ENCODE results near the gene AMN1. TPM values are rescaled to one million over a fixed set of nuclear protein-coding genes. Genes with fewer than 3 reads are reported as not detected.
"Not testable (repeated sequence)": the region's sequence is repeated elsewhere in the genome, so short reads cannot be mapped to it uniquely, and the experiment has no call there.

AMN1 gene
- total RNA-seq, 1 experiment from 2014 or later = 3.9 TPM

- Histone ChIP-seq H3K36me3 (ENCODE audit: low read depth, low read length) (no peaks in the 10 kb centered on the region), H3K27me3 (ENCODE audit: low read length) (no peaks in the 10 kb centered on the region), H3K4me1 (ENCODE audit: insufficient read depth, low read length) (peaks cover 27% of the 10 kb centered on the region), H3K9me3 (ENCODE audit: low read length) (no peaks in the 10 kb centered on the region), H2AFZ (ENCODE audit: low read length) (no peak overlapping the region), H3K4me3 (ENCODE audit: low read length) (no peak overlapping the region), H4K20me1 (ENCODE audit: low read length) (no peaks in the 10 kb centered on the region), H3K9ac (ENCODE audit: low read length) (no peak overlapping the region), H3K4me2 (ENCODE audit: low read length) (no peak overlapping the region), H3K9me2 (replicated peaks; ENCODE audit: low read length) (no peaks in the 10 kb centered on the region), H3K79me2 (ENCODE audit: low read length) (no peaks in the 10 kb centered on the region), H3K27ac (ENCODE audit: low read length) (no peak overlapping the region), H3F3A (ENCODE audit: low read length, unreplicated experiment) (no peaks in the 10 kb centered on the region)
- ATAC-seq (no peak), DNase-seq (no peak)
- CTCF ChIA-PET = no interaction called here
- no peak for TF ChIP-seq EZH2 (IDR thresholded peaks at IDR 0.05; ENCODE audit: low read length, unreplicated experiment)
- TF ChIP-seq EZH2phosphoT487 (IDR thresholded peaks at IDR 0.05; ENCODE audit: borderline replicate concordance, low read length) = no peak
- no peak for TF ChIP-seq CTCF (conservative IDR thresholded peaks at IDR 0.05; ENCODE audit: low read depth, low read length)
- no TSS peak for BruUV-seq (replicated peaks)
- POLR2A ChIA-PET (ENCODE audit: unreplicated experiment) = no interaction called here
- intact Hi-C loops (cut with micrococcal nuclease) = no loop called here
These were observed 21.9 kb upstream of the AMN1 start for GRCh38 chr12:31750747-31751039.

- H3F3A ChIP-seq (ENCODE audit: low read length, unreplicated experiment) = no peaks in the 10 kb centered on the region
- no peaks in the 10 kb centered on the region for H3K27me3 ChIP-seq (ENCODE audit: low read length)
- ATAC-seq = peak; percentile 95
- ChIA-PET POLR2A (ENCODE audit: unreplicated experiment) (interaction anchor here (0.5 to 0.7 kb wide), 2 partner anchors 15 to 886 kb away, joined by 6 to 26 read pairs; no protein-coding TSS in a partner anchor), CTCF (interaction anchor here (0.6 kb wide), 1 partner anchor 563 kb away, joined by 3 read pairs; no protein-coding TSS in a partner anchor)
- BruUV-seq (replicated peaks) = no TSS peak
- no peak overlapping the region for H2AFZ ChIP-seq (ENCODE audit: low read length)
- H3K4me3 ChIP-seq (ENCODE audit: low read length) = no peak overlapping the region
- peak; percentile 96 for DNase-seq
- H4K20me1 ChIP-seq (ENCODE audit: low read length) = no peaks in the 10 kb centered on the region
- TF ChIP-seq EZH2phosphoT487 (IDR thresholded peaks at IDR 0.05; ENCODE audit: borderline replicate concordance, low read length) (no peak), EZH2 (IDR thresholded peaks at IDR 0.05; ENCODE audit: low read length, unreplicated experiment) (no peak), CTCF (conservative IDR thresholded peaks at IDR 0.05; ENCODE audit: low read depth, low read length) (no peak)
- H3K9me3 ChIP-seq (ENCODE audit: low read length) = no peaks in the 10 kb centered on the region
- H3K4me1 ChIP-seq (ENCODE audit: insufficient read depth, low read length) = peaks cover 35% of the 10 kb centered on the region
- no peaks in the 10 kb centered on the region for H3K36me3 ChIP-seq (ENCODE audit: low read depth, low read length)
- H3K27ac ChIP-seq (ENCODE audit: low read length) = peak overlapping the region; percentile 90
- no peaks in the 10 kb centered on the region for H3K9me2 ChIP-seq (replicated peaks; ENCODE audit: low read length)
- H3K4me2 ChIP-seq (ENCODE audit: low read length) = peak overlapping the region; percentile 2; the same call in 1 of the 2 replicates
- intact Hi-C loops (cut with micrococcal nuclease) = loop anchor here (1.0 to 2.0 kb wide), 3 partner anchors 20 to 358 kb away; partner anchors contain the start of genes AMN1, BICD1 and ETFBKMT
- H3K9ac ChIP-seq (ENCODE audit: low read length) = peak overlapping the region; percentile 56
- no peaks in the 10 kb centered on the region for H3K79me2 ChIP-seq (ENCODE audit: low read length)
These were observed 20.3 kb upstream of the AMN1 start for GRCh38 chr12:31749024-31749704.

- ATAC-seq = no peak
- H3K9me3 ChIP-seq (ENCODE audit: low read length) = no peaks in the 10 kb centered on the region
- intact Hi-C loops (cut with micrococcal nuclease) = no loop called here
- H3K9me2 ChIP-seq (replicated peaks; ENCODE audit: low read length) = no peaks in the 10 kb centered on the region
- peaks cover 36% of the 10 kb centered on the region for H3K4me1 ChIP-seq (ENCODE audit: insufficient read depth, low read length)
- H3K27ac ChIP-seq (ENCODE audit: low read length) = peak overlapping the region; percentile 90
- H3K4me2 ChIP-seq (ENCODE audit: low read length) = no peak overlapping the region
- TF ChIP-seq EZH2 (IDR thresholded peaks at IDR 0.05; ENCODE audit: low read length, unreplicated experiment) = no peak
- no peak for TF ChIP-seq EZH2phosphoT487 (IDR thresholded peaks at IDR 0.05; ENCODE audit: borderline replicate concordance, low read length)
- ChIA-PET CTCF (no interaction called here), POLR2A (ENCODE audit: unreplicated experiment) (no interaction called here)
- no peak overlapping the region for H3K4me3 ChIP-seq (ENCODE audit: low read length)
- no peaks in the 10 kb centered on the region for H3K36me3 ChIP-seq (ENCODE audit: low read depth, low read length)
- no peaks in the 10 kb centered on the region for H4K20me1 ChIP-seq (ENCODE audit: low read length)
- no peak overlapping the region for H3K9ac ChIP-seq (ENCODE audit: low read length)
- BruUV-seq (replicated peaks) = no TSS peak
- no peaks in the 10 kb centered on the region for H3F3A ChIP-seq (ENCODE audit: low read length, unreplicated experiment)
- DNase-seq = no peak
- no peaks in the 10 kb centered on the region for H3K27me3 ChIP-seq (ENCODE audit: low read length)
- H3K79me2 ChIP-seq (ENCODE audit: low read length) = no peaks in the 10 kb centered on the region
- no peak overlapping the region for H2AFZ ChIP-seq (ENCODE audit: low read length)
These were observed 16.4 kb upstream of the AMN1 start for GRCh38 chr12:31745242-31745641.

GRCh38 chr12:31744363-31744762 is 15.5 kb upstream of the AMN1 start:
- CTCF ChIA-PET; intact Hi-C loops (cut with micrococcal nuclease); H2AFZ ChIP-seq (ENCODE audit: low read length); ATAC-seq; H3K9me3 ChIP-seq (ENCODE audit: low read length); POLR2A ChIA-PET (ENCODE audit: unreplicated experiment); H3F3A ChIP-seq (ENCODE audit: low read length, unreplicated experiment); BruUV-seq (replicated peaks); H3K27me3 ChIP-seq (ENCODE audit: low read length); H4K20me1 ChIP-seq (ENCODE audit: low read length); H3K79me2 ChIP-seq (ENCODE audit: low read length); H3K9me2 ChIP-seq (replicated peaks; ENCODE audit: low read length); H3K36me3 ChIP-seq (ENCODE audit: low read depth, low read length); H3K4me3 ChIP-seq (ENCODE audit: low read length): not testable (repeated sequence)
- peak; percentile 66 for DNase-seq
- Histone ChIP-seq H3K9ac (ENCODE audit: low read length) (peak overlapping the region; percentile 36; the same call in 1 of the 2 replicates), H3K27ac (ENCODE audit: low read length) (peak overlapping the region; percentile 90), H3K4me1 (ENCODE audit: insufficient read depth, low read length) (peaks cover 33% of the 10 kb centered on the region), H3K4me2 (ENCODE audit: low read length) (peak overlapping the region; percentile 55)

Data from PC-3 (cell line).